GM12892 (cell line): ENCODE measurements around the gene EDAR.

Experiments
- POLR2A ChIP-seq: IDR thresholded peaks from 2 replicates; pipeline ENCODE4 v1.6.1; 2011; ENCODE audit warnings: low read depth, low read length, control low read depth
- POLR2AphosphoS5 ChIP-seq: IDR thresholded peaks from 2 replicates; pipeline ENCODE4 v1.6.1; 2011; ENCODE audit warnings: low read depth, low read length, control low read depth

- TF ChIP-seq POLR2AphosphoS5 (no peak), POLR2A (no peak)
Observed at GRCh38 chr2:108895188-108895587, 93.8 kb downstream of the EDAR start.
